CD1c-positive myeloid dendritic cell (primary cell): ENCODE results near the gene DOCK11.

Source experiments
- DNase-seq: peaks from one replicate; pipeline ENCODE4 v3.0.0-alpha.2; 2016; ENCODE audit errors: extremely low spot score

Gene DOCK11

DNA sequence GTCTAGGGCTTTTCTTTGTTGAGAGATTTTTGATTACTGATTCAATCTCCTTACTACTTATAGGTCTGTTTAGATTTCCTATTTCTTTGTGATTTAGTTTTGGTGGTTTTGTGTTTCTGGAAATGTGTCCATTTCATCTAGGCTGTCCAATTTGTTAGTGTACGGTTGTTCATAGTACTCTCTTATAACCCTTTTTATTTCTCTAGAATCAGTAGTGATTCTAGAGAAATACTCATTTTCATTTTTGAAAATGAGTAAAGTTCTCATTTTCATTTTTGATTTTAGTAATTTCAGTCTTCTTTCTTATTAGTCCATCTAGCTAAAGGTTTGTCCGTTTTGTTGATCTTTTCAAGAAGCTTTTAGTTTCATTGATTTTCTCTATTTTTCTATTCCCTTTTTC, 239.3 kb downstream of the DOCK11 start:
- DNase-seq: no peak
